Measurements from ENCODE around the gene PLXNA1. TPM values are rescaled to one million over a fixed set of nuclear protein-coding genes. Genes with fewer than 3 reads are reported as not detected.
A peak's percentile ranks its signal among the peaks of the same experiment; 100 is the strongest.

PLXNA1 gene
- total and polyA plus RNA-seq, 9 donors = 9.2 to 47.2 (median 25.7) TPM

DNA sequence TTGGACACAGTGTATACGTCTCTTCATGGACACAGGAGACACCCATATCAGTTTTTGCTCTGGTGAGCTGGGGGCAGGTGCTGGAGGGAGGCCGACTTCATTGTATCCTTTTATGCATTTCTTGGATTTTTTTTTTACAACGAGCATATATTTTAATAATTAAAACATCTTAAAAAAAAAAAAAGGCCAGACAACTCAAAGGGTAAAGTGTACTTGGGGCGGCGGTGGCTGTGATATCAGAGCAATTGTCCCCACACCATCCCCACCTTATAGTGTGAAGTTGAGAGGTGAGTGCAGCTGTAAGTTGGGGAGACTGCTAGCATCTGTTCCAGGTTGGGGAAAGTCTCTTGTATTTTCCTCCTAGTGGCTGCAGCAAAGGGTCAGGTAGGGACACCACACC, 12.0 kb upstream of the PLXNA1 start:
- 81 to 88% (median 82%) methylated on average over 5 of the region's 5 CpGs for WGBS, 3 donors

DNA sequence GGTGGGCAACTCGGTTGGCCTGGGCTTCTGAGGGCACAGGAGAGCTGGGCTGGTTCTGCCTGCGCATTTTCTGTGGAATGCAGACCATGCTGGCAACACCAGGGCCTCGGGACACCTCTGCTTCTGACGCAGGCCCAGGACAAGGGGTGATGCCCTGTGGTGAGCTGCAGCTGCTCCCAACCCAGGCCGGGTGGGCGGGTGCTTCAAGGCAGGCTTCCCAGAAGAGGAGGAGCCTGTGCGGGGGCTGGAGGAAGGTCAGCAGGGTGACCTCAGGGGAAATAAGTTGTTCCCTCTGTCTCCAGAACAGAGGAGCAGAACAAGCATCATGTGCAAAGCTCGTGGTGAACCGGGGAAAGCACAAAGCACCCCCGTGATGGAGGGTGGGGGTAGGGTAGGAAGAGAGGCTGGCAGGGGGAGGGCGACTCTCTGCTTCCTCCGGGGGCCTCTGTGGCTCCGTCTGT, 11.0 kb upstream of the PLXNA1 start:
- no peaks in the 10 kb centered on the region for H3K9me3 ChIP-seq
- H3K4me1 ChIP-seq (ENCODE audit: insufficient read depth) = peaks cover 7% of the 10 kb centered on the region
- H3K36me3 ChIP-seq = no peaks in the 10 kb centered on the region
- no peaks in the 10 kb centered on the region for H3K27me3 ChIP-seq
- H3K27ac ChIP-seq = no peak overlapping the region
- TF ChIP-seq EP300 (IDR thresholded peaks at IDR 0.05) (no peak), POLR2A (IDR thresholded peaks at IDR 0.05) (no peak)
- TF ChIP-seq, protein P1, sequence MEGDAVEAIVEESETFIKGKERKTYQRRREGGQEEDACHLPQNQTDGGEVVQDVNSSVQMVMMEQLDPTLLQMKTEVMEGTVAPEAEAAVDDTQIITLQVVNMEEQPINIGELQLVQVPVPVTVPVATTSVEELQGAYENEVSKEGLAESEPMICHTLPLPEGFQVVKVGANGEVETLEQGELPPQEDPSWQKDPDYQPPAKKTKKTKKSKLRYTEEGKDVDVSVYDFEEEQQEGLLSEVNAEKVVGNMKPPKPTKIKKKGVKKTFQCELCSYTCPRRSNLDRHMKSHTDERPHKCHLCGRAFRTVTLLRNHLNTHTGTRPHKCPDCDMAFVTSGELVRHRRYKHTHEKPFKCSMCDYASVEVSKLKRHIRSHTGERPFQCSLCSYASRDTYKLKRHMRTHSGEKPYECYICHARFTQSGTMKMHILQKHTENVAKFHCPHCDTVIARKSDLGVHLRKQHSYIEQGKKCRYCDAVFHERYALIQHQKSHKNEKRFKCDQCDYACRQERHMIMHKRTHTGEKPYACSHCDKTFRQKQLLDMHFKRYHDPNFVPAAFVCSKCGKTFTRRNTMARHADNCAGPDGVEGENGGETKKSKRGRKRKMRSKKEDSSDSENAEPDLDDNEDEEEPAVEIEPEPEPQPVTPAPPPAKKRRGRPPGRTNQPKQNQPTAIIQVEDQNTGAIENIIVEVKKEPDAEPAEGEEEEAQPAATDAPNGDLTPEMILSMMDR (IDR thresholded peaks at IDR 0.05) = no peak
- H3K4me3 ChIP-seq = no peak overlapping the region
- DNase-seq = peak in 2 of 5 donors; percentile 35 to 57
- 10 to 36% (median 17%) methylated on average over 12 to 13 of the region's 13 CpGs for WGBS, 3 donors
- intact Hi-C loops (cut with DNase I) = no loop called here

More for the DNA sequence above, 12.0 kb upstream of the PLXNA1 start:
- Histone ChIP-seq H3K9me3 (no peaks in the 10 kb centered on the region), H3K27me3 (no peaks in the 10 kb centered on the region), H3K4me1 (ENCODE audit: insufficient read depth) (peaks cover 7% of the 10 kb centered on the region), H3K27ac (no peak overlapping the region), H3K4me3 (no peak overlapping the region), H3K36me3 (no peaks in the 10 kb centered on the region)
- intact Hi-C loops (cut with DNase I) = no loop called here
- no peak for DNase-seq
- no peak for TF ChIP-seq POLR2A (IDR thresholded peaks at IDR 0.05)
- TF ChIP-seq EP300 (IDR thresholded peaks at IDR 0.05) = no peak

DNA sequence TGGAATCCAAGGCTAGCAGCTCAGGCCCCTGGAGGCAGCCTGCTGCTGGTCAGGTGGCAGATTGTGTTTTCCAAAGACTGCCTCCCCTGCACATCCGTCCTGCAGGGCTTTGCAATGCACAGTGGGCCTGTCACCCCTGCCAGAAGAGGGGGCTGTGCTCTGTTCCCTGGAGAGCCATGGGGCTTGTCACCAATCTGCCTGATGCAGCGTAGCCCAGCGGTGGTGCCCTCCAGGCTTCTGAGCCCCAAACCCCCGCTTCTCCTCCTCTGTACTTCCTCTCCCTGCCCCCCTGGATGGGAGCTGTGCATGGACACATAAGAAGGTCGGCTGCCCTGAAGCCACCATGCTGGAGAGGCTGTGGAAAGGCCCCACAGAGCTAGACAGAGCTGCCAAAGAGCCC, 10.0 kb upstream of the PLXNA1 start:
- H3K4me1 ChIP-seq (ENCODE audit: insufficient read depth) = peaks cover 7% of the 10 kb centered on the region
- H3K4me3 ChIP-seq = no peak overlapping the region
- H3K27me3 ChIP-seq = no peaks in the 10 kb centered on the region
- no peak for DNase-seq
- no peaks in the 10 kb centered on the region for H3K36me3 ChIP-seq
- no peaks in the 10 kb centered on the region for H3K9me3 ChIP-seq
- TF ChIP-seq, protein P1 (IDR thresholded peaks at IDR 0.05) = no peak
- TF ChIP-seq EP300 (IDR thresholded peaks at IDR 0.05) = no peak
- no peak for TF ChIP-seq POLR2A (IDR thresholded peaks at IDR 0.05)
- no peak overlapping the region for H3K27ac ChIP-seq
- intact Hi-C loops (cut with DNase I) = no loop called here
- 88 to 94% (median 89%) methylated on average over 5 of the region's 5 CpGs for WGBS, 3 donors

DNA sequence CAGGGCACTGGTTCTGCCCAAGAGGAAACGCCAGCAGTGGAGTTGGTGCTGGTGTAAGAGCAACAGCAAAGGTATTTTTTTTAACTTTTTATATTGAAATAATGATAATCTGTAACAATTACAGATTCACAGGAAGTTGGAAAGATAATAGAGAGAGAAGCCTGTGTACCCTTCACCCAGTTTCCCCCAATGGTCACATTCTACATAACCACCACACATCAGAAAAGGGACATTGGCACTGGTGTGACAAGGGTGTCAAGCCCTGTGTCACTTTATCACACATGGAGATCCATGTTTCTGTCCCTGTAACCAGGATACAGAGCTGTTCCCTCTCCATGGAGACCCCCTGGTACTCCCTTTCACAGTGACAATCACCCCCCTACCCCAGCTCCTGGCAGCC, 9.1 kb upstream of the PLXNA1 start:
- Histone ChIP-seq H3K4me3 (no peak overlapping the region), H3K4me1 (ENCODE audit: insufficient read depth) (peaks cover 7% of the 10 kb centered on the region), H3K27ac (no peak overlapping the region), H3K36me3 (no peaks in the 10 kb centered on the region), H3K9me3 (no peaks in the 10 kb centered on the region), H3K27me3 (no peaks in the 10 kb centered on the region)
- WGBS, 3 donors = 88 to 95% (median 92%) methylated on average over 1 of the region's 1 CpG
- DNase-seq = no peak
- intact Hi-C loops (cut with DNase I) = no loop called here
- TF ChIP-seq, protein P1 (IDR thresholded peaks at IDR 0.05) = no peak
- TF ChIP-seq EP300 (IDR thresholded peaks at IDR 0.05) = no peak
- no peak for TF ChIP-seq POLR2A (IDR thresholded peaks at IDR 0.05)

DNA sequence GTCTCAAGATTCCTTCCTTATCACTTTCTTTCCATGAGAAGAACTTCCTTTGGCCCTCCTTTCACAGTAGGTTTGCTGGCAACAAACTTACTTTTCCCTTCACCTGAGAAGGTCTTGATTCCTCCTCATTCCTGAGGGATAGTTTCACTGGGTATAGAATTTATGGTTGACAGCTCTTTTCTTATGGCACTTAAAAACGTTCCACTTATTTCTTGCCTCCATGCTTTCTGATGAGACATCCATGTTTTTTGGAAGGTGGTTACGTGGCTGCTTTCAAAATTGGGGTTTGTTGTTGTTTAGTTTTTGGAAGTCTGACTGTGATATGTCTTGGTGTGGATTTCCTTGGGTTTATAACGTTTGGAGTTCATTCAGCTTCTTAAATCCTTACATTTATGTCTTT, 8.2 kb upstream of the PLXNA1 start:
- TF ChIP-seq, protein P1 (IDR thresholded peaks at IDR 0.05) = no peak
- TF ChIP-seq EP300 (IDR thresholded peaks at IDR 0.05) (no peak), POLR2A (IDR thresholded peaks at IDR 0.05) (no peak)
- peaks cover 7% of the 10 kb centered on the region for H3K4me1 ChIP-seq (ENCODE audit: insufficient read depth)
- DNase-seq = no peak
- H3K27ac ChIP-seq = no peak overlapping the region
- no peaks in the 10 kb centered on the region for H3K9me3 ChIP-seq
- no peaks in the 10 kb centered on the region for H3K36me3 ChIP-seq
- H3K27me3 ChIP-seq = no peaks in the 10 kb centered on the region
- 79 to 80% (median 80%) methylated on average over 3 of the region's 3 CpGs for WGBS, 3 donors
- H3K4me3 ChIP-seq = no peak overlapping the region
- intact Hi-C loops (cut with DNase I) = no loop called here

Data from ovary (tissue), 9 donors.